ENCODE measurements around the gene C19orf67.

- TF ChIP-seq CTCF (IDR thresholded peaks at IDR 0.05), result no peak
- TF ChIP-seq POLR2A (IDR thresholded peaks at IDR 0.05), result no peak
Observed at GRCh38 chr19:14050512-14050911, 35.1 kb downstream of the C19orf67 start.
